Gastroesophageal sphincter (tissue), 3 donors: ENCODE data around the gene CHST8.

Experiments
- EP300 ChIP-seq: sonication (generic); formaldehyde crosslinking; IDR thresholded peaks from one replicate; pipeline ENCODE4 v1.6.1; 2017; ENCODE audit warnings: antibody characterized with exemption, mild to moderate bottlenecking
- POLR2A ChIP-seq, 2 donors: fragments of 450-650 bp; IDR thresholded peaks; one replicate each; pipeline ENCODE4 v1.6.1; 2017; ENCODE audit warnings: antibody characterized with exemption in 2 of 2, mild to moderate bottlenecking in 2 of 2, moderate library complexity in 1 of 2
- POLR2AphosphoS5 ChIP-seq: sonication (generic); formaldehyde crosslinking; IDR thresholded peaks from one replicate; pipeline ENCODE4 v1.6.1; 2017; ENCODE audit warnings: antibody characterized with exemption
- TF ChIP-seq, protein P1 (sequence below), 4 experiments: fragments of 200-600 bp in 2 of 4; fragments of 450-650 bp in 2 of 4; sonication (generic) in 1 of 4; IDR thresholded peaks; one replicate each; pipeline ENCODE4 v1.5.1; 2017 to 2019; ENCODE audit warnings: antibody characterized with exemption in 4 of 4, mild to moderate bottlenecking in 2 of 4, moderate library complexity in 2 of 4

DNA sequence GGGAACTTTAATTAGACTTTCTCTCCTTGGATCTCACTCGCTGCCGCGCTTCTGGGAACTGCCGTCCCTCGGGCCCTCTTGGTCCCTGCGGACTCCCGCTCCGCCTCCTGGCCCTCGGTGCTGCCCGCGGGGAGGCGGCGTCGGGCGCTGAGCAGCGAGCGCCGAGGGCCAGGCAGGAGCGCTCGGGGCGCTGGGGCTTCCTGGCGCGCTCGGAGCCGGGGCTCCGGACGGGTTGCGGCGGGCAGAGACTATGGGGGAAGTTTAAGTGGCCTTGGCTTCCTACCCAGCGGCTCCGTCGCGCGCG lies 704 bp downstream of the CHST8 start:
- TF ChIP-seq, protein P1, sequence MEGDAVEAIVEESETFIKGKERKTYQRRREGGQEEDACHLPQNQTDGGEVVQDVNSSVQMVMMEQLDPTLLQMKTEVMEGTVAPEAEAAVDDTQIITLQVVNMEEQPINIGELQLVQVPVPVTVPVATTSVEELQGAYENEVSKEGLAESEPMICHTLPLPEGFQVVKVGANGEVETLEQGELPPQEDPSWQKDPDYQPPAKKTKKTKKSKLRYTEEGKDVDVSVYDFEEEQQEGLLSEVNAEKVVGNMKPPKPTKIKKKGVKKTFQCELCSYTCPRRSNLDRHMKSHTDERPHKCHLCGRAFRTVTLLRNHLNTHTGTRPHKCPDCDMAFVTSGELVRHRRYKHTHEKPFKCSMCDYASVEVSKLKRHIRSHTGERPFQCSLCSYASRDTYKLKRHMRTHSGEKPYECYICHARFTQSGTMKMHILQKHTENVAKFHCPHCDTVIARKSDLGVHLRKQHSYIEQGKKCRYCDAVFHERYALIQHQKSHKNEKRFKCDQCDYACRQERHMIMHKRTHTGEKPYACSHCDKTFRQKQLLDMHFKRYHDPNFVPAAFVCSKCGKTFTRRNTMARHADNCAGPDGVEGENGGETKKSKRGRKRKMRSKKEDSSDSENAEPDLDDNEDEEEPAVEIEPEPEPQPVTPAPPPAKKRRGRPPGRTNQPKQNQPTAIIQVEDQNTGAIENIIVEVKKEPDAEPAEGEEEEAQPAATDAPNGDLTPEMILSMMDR (IDR thresholded peaks at IDR 0.05): no peak
- TF ChIP-seq POLR2A (IDR thresholded peaks at IDR 0.05) (no peak), EP300 (no peak), POLR2AphosphoS5 (no peak)
